NCI-H2227 (cell line): Measurements from ENCODE around the gene CFAP43.
A peak's percentile ranks its signal among the peaks of the same experiment; 100 is the strongest.

Experiments used
- DNase-seq: peaks from one replicate; lab custom pipeline; 2025; ENCODE audit not compliant: unreplicated experiment; lab: John Stamatoyannopoulos, UW

The CFAP43 gene, protein sequence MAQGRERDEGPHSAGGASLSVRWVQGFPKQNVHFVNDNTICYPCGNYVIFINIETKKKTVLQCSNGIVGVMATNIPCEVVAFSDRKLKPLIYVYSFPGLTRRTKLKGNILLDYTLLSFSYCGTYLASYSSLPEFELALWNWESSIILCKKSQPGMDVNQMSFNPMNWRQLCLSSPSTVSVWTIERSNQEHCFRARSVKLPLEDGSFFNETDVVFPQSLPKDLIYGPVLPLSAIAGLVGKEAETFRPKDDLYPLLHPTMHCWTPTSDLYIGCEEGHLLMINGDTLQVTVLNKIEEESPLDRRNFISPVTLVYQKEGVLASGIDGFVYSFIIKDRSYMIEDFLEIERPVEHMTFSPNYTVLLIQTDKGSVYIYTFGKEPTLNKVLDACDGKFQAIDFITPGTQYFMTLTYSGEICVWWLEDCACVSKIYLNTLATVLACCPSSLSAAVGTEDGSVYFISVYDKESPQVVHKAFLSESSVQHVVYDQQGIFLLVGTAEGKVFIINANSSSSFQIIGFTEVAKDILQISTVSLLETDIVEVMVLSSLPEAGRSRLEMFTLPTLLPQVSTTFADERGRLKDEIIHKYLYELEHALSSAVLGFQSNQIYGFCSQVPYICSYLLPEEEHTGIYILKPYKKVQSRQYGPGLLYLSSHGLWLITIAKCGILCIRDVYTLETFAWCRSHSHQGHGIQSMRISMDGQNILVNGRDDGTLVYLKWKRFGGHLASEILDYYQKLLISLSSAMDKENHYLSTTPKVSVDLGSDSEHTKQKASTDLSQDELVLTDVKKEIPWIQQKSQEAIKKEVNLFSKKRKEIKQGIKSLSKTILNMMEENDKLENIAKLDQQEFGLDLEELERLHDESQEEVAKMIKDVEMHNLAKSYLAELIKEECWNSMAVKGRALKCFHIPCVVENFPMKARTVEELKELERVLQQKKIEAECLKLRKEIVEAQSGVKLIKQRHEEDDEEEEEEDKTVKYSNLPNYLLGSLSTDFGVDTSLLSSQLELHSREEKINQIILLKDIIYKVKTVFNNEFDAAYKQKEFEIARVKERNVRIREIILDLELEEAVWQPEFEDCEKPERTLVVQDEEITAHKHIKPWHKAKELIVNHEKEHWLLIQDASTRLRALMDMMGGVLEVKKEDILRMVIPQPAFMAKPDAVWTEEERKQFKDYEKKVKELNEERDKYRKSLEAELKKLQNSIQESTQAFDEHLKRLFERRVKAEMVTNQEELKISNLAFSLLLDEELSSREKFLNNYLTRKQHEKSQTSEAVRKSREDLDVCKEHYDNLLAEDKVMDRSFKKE (N-terminal part only)

DNA sequence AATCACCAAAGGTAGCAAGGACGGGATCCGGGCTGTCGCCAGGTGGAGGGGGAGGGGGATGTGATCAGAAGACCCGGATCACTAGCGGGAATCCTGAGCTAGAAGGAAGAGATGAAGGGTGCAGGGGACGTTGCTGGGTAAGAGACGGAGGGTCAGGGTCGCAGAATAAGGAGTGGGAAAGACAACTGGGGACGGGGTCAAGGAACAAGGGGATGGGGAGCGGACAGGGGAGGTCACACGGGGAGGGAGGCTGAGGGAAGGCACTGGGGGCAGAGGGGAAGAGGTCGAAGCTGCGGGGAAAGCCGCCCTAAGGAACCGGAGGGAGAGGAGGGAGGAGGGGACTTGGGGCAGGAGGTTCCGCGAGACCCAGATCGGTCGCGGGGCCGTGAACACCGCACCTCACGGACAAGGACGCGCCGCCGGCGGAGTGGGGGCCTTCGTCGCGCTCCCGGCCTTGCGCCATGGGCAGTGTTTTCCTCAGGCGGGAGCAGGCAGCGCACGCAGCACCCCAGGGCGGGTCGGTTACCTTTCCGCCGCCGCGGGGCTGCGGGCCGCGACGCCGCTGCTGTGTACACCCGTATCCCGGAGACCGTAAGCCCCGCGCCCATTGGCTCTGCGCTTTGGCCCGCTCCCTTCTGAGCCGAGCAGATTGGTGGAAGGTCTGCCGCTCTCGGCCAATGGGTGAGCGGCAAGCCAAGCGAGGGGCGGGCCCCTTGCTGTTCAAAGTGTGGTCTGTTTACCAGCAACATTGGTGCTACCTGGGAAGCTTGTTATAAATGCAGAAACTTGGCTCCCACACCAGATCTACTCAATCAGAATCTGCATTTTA, at the start of gene CFAP43:
Gene CFAP43, minus strand, starts transcription at position 581 of the 829 bp plus-strand sequence. Its CDS starts 118 bp downstream, at position 463.
- peak; percentile 96 for DNase-seq

DNA sequence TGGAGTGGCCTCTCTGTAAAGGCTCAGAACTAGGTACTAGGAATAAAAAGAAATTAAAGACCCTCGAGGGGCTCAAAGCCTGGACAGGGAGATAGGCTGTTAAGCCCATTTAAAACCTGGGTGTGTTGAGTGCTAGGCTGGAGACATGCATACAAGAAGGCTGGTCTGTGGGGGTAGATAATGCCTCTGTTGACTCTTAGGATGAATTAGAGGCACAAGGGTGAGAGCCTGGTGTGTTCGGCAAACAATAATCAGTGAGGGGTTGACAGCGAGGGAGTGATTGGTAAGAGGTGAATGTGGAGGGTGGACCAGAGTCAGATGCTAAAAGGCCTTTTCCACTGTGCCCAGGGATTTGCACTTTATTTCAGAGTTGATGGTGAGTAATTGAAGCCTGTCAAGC, 49.5 kb upstream of the CFAP43 start:
- peak; percentile 36 for DNase-seq

DNA sequence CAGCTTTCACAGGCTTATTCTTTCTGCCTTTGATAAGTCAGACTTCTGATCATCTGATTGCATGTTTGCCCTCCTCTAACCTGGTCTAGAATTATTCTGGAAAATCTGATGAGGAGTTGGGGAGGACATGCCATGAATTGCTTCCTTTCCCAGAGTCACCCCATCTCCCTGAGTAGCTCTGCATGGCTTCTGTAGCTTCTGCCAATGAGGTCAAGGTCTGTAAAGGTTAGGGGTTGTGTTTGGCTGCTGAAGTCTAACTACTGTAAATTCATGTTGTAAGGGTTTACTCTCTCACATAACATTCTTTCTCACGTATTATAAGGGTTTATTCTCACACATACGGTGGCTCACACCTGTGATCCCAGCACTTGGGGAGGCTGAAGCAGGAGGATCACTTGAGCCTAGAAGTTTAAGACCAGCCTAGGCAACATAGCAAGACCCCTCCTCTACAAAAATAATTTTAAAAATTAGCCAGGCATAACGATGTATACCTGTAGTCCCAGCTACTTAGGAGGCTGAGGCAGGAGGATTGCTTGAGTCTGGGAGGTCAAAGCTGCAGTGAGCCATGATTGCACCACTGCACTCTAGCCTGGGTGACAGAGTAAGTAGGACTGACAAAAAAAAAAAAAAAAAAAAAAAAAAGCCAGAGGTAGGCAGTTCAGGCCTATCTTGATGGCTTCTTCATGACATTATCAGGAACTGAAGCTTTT, 47.5 kb upstream of the CFAP43 start:
- DNase-seq = no peak

DNA sequence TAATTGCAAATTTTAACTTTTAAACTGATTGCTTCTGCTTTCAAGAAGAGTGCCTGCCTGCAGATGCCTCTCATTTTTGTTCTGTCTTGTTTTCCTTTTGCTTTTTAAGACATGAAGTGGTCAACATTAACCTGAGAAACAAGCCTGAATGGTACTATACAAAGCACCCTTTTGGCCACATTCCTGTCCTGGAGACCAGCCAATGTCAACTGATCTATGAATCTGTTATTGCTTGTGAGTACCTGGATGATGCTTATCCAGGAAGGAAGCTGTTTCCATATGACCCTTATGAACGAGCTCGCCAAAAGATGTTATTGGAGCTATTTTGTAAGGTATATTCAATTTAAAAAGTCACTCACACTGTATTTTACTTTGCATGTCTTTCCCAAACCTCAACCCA, 45.6 kb upstream of the CFAP43 start:
- no peak for DNase-seq

DNA sequence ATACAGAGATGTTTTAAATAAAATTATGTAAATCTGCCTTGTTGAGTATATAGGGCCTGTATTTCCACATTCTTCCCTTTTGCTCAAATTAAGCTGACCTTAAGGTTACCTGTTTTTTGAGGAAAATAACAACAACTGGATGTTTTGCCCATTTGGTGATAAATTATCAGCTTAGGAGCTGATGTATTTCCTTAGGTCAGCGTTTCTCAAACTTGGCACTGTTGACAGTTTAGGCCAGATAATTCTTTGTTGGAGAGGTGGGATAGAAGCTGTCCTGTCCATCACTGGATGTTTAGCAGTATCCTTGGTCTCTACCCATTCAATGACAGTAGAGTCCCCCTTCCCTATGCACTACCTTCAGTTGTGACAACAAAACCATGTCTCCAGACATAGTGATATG, 44.0 kb upstream of the CFAP43 start:
- DNase-seq = no peak

DNA sequence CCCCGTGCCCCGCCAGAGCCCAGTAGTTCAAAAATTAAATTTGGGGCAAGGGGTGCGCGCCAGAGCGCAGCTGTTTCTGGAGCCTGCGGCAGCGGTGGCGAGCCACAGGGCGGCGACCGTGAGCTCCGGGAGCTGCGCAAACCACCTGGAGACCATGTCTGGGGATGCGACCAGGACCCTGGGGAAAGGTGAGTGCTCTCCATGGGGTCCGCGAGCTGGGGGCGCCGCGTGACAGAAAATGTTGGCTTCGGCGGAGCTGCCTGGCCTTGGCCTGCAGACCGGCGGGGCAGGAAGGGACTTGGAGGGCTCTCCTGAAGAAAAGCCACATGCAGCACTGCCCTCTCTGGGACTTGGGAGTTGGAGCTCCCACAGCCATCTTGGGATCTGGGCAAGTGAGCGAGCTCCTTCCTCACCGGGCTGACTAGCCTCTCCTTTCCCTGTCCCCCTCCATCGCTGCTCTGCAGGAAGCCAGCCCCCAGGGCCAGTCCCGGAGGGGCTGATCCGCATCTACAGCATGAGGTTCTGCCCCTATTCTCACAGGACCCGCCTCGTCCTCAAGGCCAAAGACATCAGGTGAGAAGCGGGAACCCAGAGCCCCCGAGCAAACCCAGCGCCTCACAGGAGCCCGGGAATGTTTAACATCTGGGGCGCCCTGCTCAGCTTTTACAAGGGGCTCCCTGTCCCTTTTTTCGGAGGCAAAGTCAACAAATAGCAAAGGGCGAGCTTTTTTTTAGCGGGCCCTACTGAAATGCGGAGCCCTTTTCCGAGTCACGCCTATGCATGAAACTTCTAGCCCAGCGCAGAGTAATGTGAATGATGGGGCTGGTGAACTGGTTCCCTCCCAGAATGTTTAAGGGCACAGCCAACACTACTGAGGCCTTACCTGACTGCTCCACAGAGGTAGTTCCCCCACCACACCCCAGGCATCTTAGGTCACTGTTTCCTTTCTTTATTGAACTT, 42.9 kb upstream of the CFAP43 start:
- peak; percentile 41 for DNase-seq

DNA sequence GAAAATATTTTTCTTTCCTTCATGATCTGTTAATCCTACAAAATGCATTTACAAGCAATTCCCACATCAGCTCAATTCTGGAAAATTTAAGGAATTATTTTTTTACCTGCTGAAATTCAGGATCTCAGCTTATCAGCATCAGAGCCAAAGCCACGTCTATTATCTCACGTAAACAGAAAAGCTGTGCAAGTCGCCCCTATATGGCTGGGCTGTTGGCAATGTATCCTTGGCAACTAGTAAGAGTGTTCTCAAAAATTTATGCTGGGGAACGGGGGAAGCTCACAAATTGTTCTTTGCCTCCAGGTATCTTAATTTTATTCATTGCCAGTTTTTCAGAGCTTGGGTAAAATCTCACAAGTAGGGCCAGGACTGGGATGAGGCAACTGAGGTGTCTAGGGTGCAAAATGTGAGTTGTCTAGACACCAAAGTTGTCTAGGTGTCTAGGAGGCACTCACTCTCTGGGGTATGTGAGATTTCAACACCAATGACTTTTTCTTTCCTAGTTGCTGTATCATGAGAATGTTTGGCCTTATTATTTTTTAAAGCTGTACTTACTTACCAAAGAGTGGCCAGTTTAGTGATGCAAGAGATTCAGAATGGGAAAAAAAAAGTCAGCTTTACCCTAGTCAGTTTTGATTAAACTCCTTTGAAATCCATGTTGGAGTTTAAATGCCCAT, 41.9 kb upstream of the CFAP43 start:
- DNase-seq = no peak

DNA sequence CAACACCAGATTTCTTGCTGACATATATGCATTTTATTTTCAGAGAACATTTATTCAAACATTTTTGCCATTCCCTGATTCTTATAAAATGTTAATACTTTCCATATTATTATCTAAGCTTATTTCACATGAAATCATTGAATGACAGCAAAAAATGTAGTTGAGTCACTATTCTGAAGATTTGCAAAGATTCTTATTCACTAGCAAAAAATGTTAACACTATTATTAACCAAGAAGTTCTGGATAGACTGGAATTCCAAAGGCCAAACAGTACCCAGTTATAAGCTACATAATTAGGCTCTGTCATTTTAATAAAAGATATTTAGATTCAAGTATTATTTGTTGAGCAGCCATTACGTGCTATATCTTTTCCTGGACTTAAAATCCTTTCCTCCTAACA, 41.1 kb upstream of the CFAP43 start:
- no peak for DNase-seq

DNA sequence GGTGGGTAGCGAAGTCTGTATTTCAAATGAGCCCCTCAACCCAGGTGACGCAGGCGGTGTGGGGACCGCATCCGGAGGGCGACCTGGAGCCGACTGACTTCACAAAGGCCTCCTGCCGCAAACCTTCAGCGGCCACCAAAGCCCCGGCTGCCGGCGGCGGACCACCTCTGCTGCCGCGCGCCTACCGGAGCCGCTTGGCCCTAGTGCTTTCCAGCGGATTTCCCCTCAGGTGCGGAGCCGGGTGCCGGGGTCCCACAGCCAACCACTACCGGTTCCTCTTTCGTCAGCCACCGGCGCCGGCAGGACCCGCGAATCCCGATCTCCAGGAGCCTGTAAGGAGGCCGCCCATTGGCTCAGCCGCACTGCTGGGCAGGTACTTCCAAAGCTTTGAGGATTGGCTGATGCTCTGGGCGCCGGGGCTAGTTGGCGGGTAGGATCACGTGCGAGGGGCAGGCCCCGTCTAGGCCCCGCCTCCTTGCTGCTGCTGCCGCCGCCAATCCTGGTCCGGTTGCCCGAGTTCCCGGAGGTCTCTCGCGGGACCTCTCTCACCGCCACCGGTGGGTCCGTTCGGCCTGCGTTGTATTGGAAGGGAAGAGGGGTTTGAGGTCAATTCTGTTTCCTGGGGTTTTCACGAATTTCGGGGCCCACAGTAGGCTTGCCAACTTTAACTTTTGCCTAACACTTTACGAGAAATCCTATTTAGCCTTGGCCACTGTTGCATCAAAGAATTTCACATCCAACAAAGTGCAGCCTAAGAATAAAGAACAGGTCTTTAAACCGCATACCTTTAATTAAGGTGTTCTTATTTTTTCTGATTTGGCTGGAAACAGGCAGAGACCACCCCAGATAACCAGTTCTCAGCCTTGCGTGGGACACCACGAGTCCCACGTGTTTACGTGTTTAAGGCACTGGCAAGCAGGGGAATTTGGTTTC, 36.8 kb upstream of the CFAP43 start, which contains the start of gene GSTO2:
Gene GSTO2, plus strand, starts transcription at position 472 of the 933 bp plus-strand sequence. CDS start 5,732 bp downstream, outside the sequence.
- DNase-seq = peak; percentile 95

DNA sequence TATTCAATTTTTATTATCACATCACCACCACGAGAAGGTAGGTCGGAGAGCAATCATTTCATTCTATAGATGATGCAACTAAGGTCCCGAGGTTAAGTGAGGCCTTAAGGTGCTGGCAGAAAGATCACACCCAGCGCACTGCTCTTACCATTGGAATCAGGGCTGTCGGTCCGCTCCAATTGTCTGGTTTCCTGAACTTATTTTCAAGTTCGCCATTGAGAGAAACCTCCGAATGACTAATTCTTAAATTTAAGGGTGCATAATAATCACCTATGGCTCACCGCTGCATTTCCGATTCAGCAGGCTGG, 36.2 kb upstream of the CFAP43 start:
- no peak for DNase-seq

DNA sequence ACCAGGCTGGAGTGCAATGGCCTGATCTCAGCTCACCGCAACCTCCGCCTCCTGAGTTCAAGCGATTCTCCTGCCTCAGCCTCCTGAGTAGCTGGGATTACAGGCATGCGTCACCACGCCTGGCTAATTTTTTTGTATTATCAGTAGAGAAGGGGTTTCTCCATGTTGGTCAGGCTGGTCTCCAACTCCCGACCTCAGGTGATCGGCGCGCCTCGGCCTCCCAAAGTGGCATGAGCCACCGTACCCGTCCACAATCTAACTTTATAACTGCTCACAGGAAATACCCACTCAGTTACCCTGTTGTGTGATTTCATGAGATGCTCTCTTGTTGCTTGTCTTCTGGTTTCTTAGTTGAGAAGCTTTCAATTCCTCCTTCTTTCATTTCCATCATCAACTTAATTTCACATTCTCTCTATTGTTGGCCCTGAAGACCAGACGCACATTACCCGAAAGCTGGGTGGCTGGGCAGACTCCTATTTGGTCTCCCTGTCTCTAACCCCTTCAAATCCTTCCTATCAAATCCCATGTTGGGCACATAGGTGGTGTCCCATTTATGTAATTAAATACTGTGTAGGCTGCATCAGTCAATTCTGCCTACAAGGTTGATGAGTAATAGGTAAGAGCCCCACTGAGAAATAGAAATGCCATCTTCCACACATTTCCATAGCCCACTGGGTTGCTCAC, 35.7 kb upstream of the CFAP43 start:
- no peak for DNase-seq

DNA sequence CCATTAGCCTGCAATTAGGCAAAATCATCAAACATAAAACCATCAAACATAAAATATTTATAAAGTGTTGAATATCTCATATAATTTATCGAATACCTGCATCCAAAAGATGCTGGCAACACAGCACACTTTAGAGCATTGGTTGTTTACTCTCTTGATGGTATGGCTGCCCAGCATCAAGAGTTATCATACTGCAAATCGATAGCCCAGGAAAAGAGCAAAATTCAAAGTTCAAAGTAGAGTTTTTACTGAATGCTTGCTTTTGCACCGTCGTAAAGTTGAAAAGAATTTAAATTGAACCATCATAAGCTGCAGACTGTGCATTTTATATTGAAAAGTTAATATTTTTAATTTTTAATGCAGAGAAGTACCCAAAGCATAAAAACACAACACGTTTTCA, 32.6 kb upstream of the CFAP43 start:
- no peak for DNase-seq

DNA sequence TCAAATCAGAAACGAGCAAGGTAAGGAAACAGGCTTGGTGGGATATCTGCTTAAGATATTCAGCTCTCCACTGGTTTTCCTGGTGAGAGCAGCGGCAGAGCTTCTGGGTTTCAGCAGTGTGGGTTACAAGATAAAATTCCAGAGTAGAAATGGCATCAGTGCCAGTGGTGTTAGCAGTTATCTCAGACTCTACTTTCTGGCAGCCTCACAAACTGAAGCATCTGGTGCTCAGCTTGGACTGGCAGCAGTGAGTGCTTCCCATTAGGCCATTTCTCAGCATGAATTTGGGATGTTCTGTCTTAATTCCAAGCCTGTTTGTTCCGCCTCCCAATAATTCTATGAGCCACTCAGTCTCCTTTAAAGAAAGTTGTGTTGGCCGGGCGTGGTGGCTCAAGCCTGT, 29.9 kb upstream of the CFAP43 start:
- DNase-seq = no peak

DNA sequence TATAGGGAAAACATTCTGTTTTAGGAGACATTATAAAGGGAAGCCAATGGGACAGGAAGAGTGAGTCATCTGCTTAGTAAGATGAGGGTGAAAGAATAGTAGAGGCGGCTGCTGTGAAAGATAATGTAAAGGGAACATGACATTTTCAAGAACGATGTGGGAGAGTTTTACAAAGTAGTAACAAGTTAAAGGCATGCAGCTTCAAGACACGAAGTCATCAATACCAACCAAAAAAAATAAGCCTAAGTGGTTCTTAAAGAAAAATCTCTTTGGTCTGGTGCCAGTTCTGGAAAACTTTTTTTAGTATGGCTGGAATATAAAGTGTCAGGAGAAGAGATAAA, 28.6 kb upstream of the CFAP43 start:
- no peak for DNase-seq

DNA sequence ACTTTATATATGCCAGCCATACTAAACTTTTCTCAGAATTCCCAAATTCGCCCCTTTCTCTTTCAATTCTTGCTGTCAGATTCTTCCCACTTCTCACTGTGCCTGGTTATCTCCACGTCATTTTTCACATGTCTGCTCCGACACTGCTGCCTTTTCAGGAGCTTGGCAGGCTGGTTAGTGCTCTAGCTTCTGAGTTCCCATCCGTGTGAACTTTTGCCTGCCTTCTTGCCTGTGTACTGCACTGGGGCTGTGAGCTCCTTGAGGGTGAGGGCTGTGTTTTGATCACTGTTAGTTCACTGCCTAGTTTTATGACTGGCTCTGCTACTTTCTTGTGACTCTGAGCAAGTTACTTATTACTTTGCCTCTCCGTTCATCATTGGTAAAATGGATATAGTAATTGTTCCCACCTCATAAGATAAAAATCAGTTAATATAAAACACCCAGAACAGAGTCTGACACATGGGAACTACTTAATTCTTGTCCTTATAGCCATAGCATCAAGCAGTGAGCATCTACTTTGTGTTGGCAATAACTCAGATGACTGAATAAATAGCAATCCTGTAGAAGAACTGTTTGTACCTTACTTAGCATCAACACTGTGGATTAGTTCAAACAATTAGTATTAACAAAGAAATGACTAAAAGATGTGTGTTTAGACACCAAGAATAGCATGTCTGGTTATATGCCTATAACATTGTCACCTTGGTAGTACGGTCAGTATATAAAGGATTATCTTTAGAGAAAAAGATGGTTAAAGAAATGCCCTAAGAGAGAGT, 28.0 kb upstream of the CFAP43 start:
- no peak for DNase-seq

DNA sequence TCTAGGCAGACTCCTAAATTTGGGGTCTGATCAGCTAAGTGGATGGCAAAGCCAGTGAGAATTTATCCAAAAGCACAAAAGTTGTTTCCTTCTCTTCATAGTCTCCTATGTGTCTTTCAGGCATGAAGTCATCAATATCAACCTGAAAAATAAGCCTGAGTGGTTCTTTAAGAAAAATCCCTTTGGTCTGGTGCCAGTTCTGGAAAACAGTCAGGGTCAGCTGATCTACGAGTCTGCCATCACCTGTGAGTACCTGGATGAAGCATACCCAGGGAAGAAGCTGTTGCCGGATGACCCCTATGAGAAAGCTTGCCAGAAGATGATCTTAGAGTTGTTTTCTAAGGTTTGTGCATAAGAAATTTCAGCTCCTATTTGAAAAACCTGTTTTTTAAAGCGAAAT, 27.3 kb upstream of the CFAP43 start:
- no peak for DNase-seq
